B cell (primary cell): ENCODE data around the gene UTP4. TPM values are rescaled to one million over a fixed set of nuclear protein-coding genes. Genes with fewer than 3 reads are reported as not detected.

ENCODE experiments used
- ATAC-seq: fragments of 200-7000 bp; cut with Tn5 transposase; one replicate; pipeline ENCODE4 v1.10.0; 2021; ENCODE audit warnings: low read depth, mild to moderate bottlenecking, moderate number of reproducible peaks, moderate library complexity
- CTCF ChIA-PET: fragments of 350-600 bp; sonication (Branson Sonifier 250); formaldehyde crosslinking; loops from one replicate; lab custom pipeline; 2021; ENCODE audit warnings: antibody characterized with exemption, inconsistent platforms; lab: Charles Lee
- POLR2A ChIA-PET: fragments of 350-600 bp; sonication (Branson Sonifier 250); formaldehyde crosslinking; loops from one replicate; lab custom pipeline; 2021; ENCODE audit warnings: antibody characterized with exemption; lab: Charles Lee
- DNase-seq: peaks from one replicate; pipeline ENCODE4 v3.0.0; 2013
- H2AFZ ChIP-seq: 2 replicates; pipeline ENCODE4 v1.6.1; 2012; ENCODE audit warnings: mild to moderate bottlenecking, low read depth, low read length; ENCODE audit not compliant: insufficient read depth, poor library complexity, severe bottlenecking
- H3K27ac ChIP-seq, 2 donors: 1 replicate in 1 of 2; 2 replicates in 1 of 2; pipeline ENCODE4 v1.5.1; 2012 to 2013; ENCODE audit warnings: low read length in 2 of 2, mild to moderate bottlenecking in 2 of 2, moderate library complexity in 1 of 2
- H3K27me3 ChIP-seq, 4 experiments: fragments of 200-600 bp in 1 of 4; sonication (generic) in 1 of 4; replicated peaks in 1 of 4; 1 replicate in 2 of 4; 2 replicates in 2 of 4; pipeline versions ENCODE4 v1.6.1 to v1.7.0; 2013 to 2016; ENCODE audit warnings: low read length in 3 of 4, mild to moderate bottlenecking in 2 of 4, mixed read lengths in 1 of 4, moderate library complexity in 1 of 4; ENCODE audit not compliant: insufficient read depth in 4 of 4, control insufficient read depth in 3 of 4; ENCODE audit errors: control extremely low read depth in 1 of 4
- H3K36me3 ChIP-seq, 2 experiments: replicated peaks in 1 of 2; 1 replicate in 1 of 2; 2 replicates in 1 of 2; pipeline versions ENCODE4 v1.6.1 to v1.7.1; 2013; ENCODE audit warnings: low read length in 1 of 2; ENCODE audit not compliant: insufficient read depth in 2 of 2, control insufficient read depth in 1 of 2; ENCODE audit errors: control extremely low read depth in 1 of 2, extremely low read depth in 1 of 2
- H3K4me1 ChIP-seq, 2 donors: fragments of 200-600 bp in 1 of 2; sonication (generic) in 1 of 2; 1 replicate in 1 of 2; 2 replicates in 1 of 2; pipeline versions ENCODE4 v1.5.1 to v1.6.1; 2013 to 2017; ENCODE audit warnings: low read length in 2 of 2; ENCODE audit not compliant: control insufficient read depth in 2 of 2, insufficient read depth in 2 of 2
- H3K4me2 ChIP-seq: replicated peaks from 2 replicates; pipeline ENCODE3; 2012; ENCODE audit warnings: mild to moderate bottlenecking, low read depth, low read length; ENCODE audit not compliant: poor library complexity, severe bottlenecking
- H3K4me3 ChIP-seq, 5 experiments: fragments of 200-600 bp in 1 of 5; sonication (generic) in 1 of 5; 1 replicate in 3 of 5; 2 replicates in 2 of 5; pipeline versions ENCODE4 v1.5.1 to v1.7.0; 2011 to 2016; ENCODE audit warnings: low read length in 4 of 5, mild to moderate bottlenecking in 4 of 5, low read depth in 2 of 5, control low read depth in 1 of 5, moderate library complexity in 1 of 5; ENCODE audit not compliant: insufficient read depth in 1 of 5; ENCODE audit errors: control extremely low read depth in 1 of 5, extremely low read depth in 1 of 5
- H3K79me2 ChIP-seq: fragments of 200-600 bp; sonication (generic); one replicate; pipeline ENCODE4 v1.6.0; 2016; ENCODE audit warnings: low read length; ENCODE audit not compliant: control insufficient read depth, insufficient read depth
- H3K9ac ChIP-seq: fragments of 200-600 bp; sonication (generic); 2 replicates; pipeline ENCODE4 v1.6.1; 2017; ENCODE audit warnings: mild to moderate bottlenecking, low read length, moderate library complexity
- H3K9me3 ChIP-seq, 3 donors: one replicate each; pipeline versions ENCODE4 v1.6.1 to v1.7.1; 2013; ENCODE audit warnings: low read length in 2 of 3; ENCODE audit not compliant: control insufficient read depth in 2 of 3, insufficient read depth in 1 of 3; ENCODE audit errors: control extremely low read depth in 1 of 3
- H4K20me1 ChIP-seq: 2 replicates; pipeline ENCODE4 v1.6.0; 2012; ENCODE audit warnings: mild to moderate bottlenecking, low read length; ENCODE audit not compliant: insufficient read depth, control insufficient read depth, poor library complexity, severe bottlenecking
- H3K27ac Mint-ChIP-seq: one replicate; pipeline ENCODE4 v1.8.0; 2021; ENCODE audit warnings: mixed read lengths
- H3K27me3 Mint-ChIP-seq: one replicate; pipeline ENCODE4 v1.8.0; 2021; ENCODE audit warnings: mixed read lengths
- H3K4me1 Mint-ChIP-seq: one replicate; pipeline ENCODE4 v1.8.0; 2021; ENCODE audit warnings: mixed read lengths
- H3K4me3 Mint-ChIP-seq: one replicate; pipeline ENCODE4 v1.8.0; 2021; ENCODE audit warnings: mixed read lengths
- H3K9me3 Mint-ChIP-seq: one replicate; pipeline ENCODE4 v1.8.0; 2022; ENCODE audit warnings: mixed read lengths; ENCODE audit not compliant: insufficient read depth
- CTCF ChIP-seq: fragments of 200-600 bp; IDR thresholded peaks from one replicate; pipeline ENCODE4 v1.8.0; 2022; ENCODE audit warnings: antibody characterized with exemption, mild to moderate bottlenecking
- EZH2 ChIP-seq: IDR thresholded peaks from 2 replicates; pipeline ENCODE4 v1.6.1; 2012; ENCODE audit warnings: borderline replicate concordance, low read depth, mild to moderate bottlenecking, moderate library complexity, low read length; ENCODE audit not compliant: insufficient read depth, poor library complexity, severe bottlenecking
- WGBS: methylation state at CpG from one replicate; pipeline ENCODE4 v1.1.5; 2013; ENCODE audit warnings: missing lambda C conversion rate; ENCODE audit not compliant: insufficient coverage; 5-methylcytosine and 5-hydroxymethylcytosine counted together
- intact Hi-C: fragments of 100-400 bp; cut with micrococcal nuclease; formaldehyde crosslinking; loops from one replicate; pipeline ENCODE4 v1.10.0; 2022
- polyA plus RNA-seq: library from polyadenylated mRNA; depleted of rRNA; stranded (reverse); fragments of >200 nt; gene quantifications from 2 replicates; pipeline ENCODE4 v1.2.3, GENCODE V29; 2012
- total RNA-seq, 2 donors: library from RNA; stranded (reverse); fragments of 120-200 nt in 1 of 2; gene quantifications; 1 replicate in 1 of 2; 2 replicates in 1 of 2; pipeline versions ENCODE4 v1.2.3 to v1.2.4, GENCODE V29; 2013 to 2022

The UTP4 gene
- total and polyA plus RNA-seq, 2 donors (not counting 1 experiment from before 2014, with no cell fraction given) = 24.3 to 30.1 TPM

- Histone ChIP-seq H4K20me1 (peaks cover 13% of the 10 kb centered on the region), H3K27ac (no peak overlapping the region), H3K27me3 (no peaks in the 10 kb centered on the region), H3K36me3 (no peaks in the 10 kb centered on the region), H3K4me1 (peaks cover 15 to 26% of the 10 kb centered on the region in 2 donors), H3K9ac (no peak overlapping the region), H3K4me3 (no peak overlapping the region), H3K9me3 (no peaks in the 10 kb centered on the region), H3K4me2 (no peak overlapping the region), H2AFZ (no peak overlapping the region), H3K79me2 (peaks cover 8% of the 10 kb centered on the region)
- no peak for DNase-seq
- ATAC-seq = no peak
- CTCF ChIA-PET = interaction anchor here (0.6 to 1.0 kb wide), 3 partner anchors 67 to 281 kb away, joined by 3 to 4 read pairs (median 3); no protein-coding TSS in a partner anchor
- intact Hi-C loops = no loop called here
- no peak for TF ChIP-seq EZH2
- TF ChIP-seq CTCF = no peak
- POLR2A ChIA-PET = no interaction called here
- peaks cover 27% of the 10 kb centered on the region for H3K4me1 Mint-ChIP-seq
- no peak overlapping the region for H3K27ac Mint-ChIP-seq
- no peaks in the 10 kb centered on the region for H3K27me3 Mint-ChIP-seq
- no peak overlapping the region for H3K4me3 Mint-ChIP-seq
- no CpG with 5 or more reads among the region's 2 CpGs for WGBS
- no peaks in the 10 kb centered on the region for H3K9me3 Mint-ChIP-seq
Observed at GRCh38 chr16:69191136-69191535, 58.7 kb downstream of the UTP4 start.

- Mint-ChIP-seq H3K9me3 (no peaks in the 10 kb centered on the region), H3K27me3 (no peaks in the 10 kb centered on the region), H3K4me3 (no peak overlapping the region), H3K27ac (no peak overlapping the region), H3K4me1 (peaks cover 10% of the 10 kb centered on the region)
- Histone ChIP-seq H4K20me1 (peaks cover 8% of the 10 kb centered on the region), H3K36me3 (no peaks in the 10 kb centered on the region), H3K4me3 (no peak overlapping the region), H3K4me1 (peaks cover 1 to 6% of the 10 kb centered on the region in 2 donors), H3K79me2 (peaks cover 15% of the 10 kb centered on the region), H3K4me2 (no peak overlapping the region), H3K27me3 (no peaks in the 10 kb centered on the region), H3K9ac (no peak overlapping the region), H3K9me3 (no peaks in the 10 kb centered on the region), H2AFZ (no peak overlapping the region), H3K27ac (no peak overlapping the region)
- CTCF ChIA-PET = interaction anchor here (1.1 kb wide), 1 partner anchor 37 kb away, joined by 3 read pairs; no protein-coding TSS in a partner anchor
- no peak for ATAC-seq
- TF ChIP-seq CTCF = no peak
- no peak for TF ChIP-seq EZH2
- no peak for DNase-seq
- intact Hi-C loops = no loop called here
- POLR2A ChIA-PET = no interaction called here
Observed at GRCh38 chr16:69193855-69194254, 61.4 kb downstream of the UTP4 start.
